HG03558 (cell line): ENCODE results near the gene SNX8.
"Not testable (repeated sequence)": the region's sequence is repeated elsewhere in the genome, so short reads cannot be mapped to it uniquely, and the experiment has no call there.

Experiments
- ATAC-seq: cut with Tn5 transposase; IDR thresholded peaks from one replicate; pipeline ENCODE4 v1.9.1; 2021; ENCODE audit warnings: moderate number of reproducible peaks; ENCODE audit not compliant: unreplicated experiment; ENCODE audit errors: extremely low read depth

The SNX8 gene

GRCh38 chr7:2331707-2332106 is 17.5 kb upstream of the SNX8 start:
- ATAC-seq, result no peak

DNA sequence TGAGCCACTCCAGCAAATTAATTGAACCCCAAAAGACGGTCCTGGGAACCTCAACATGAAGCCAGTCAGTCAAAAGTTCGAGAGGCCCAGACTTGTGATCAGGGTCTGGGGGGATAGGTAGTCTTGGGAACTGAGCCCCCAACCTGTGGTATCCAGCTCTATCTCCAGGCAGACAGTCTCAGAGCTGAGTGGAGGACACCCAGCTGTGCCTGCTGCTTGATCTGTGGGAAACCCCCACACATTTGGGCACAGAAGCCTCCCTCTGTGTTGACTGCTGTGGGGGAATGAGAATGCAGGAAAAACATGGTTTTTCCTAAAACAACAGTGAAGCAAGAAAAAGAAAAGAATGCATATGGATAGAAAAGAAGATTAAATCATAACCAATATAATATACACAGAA is 16.3 kb upstream of the SNX8 start:
- ATAC-seq, result no peak

GRCh38 chr7:2326951-2327350 is 12.7 kb upstream of the SNX8 start:
- ATAC-seq, result no peak

- ATAC-seq, result no peak
Measured at GRCh38 chr7:2325162-2325561, 10.9 kb upstream of the SNX8 start.

DNA sequence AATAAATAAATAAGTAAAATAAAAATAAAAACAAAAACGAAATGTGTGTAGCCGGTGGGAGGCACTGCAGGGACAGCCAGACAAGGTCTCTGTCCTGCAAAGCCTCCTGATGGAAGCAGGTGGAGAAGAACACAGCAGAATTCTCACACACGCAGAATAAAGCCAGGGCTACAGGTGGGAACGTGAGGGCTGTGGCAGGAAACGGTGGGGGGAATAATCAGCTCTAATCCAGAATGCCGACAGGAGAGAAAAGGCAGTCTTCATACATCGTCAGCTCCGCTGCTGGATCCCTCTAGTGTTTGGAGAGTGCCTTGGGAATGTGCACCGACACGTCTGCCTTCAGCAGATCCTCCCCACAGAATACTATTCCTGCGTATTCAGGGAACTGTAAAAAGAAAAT is 6.8 kb upstream of the SNX8 start:
- ATAC-seq, result no peak

DNA sequence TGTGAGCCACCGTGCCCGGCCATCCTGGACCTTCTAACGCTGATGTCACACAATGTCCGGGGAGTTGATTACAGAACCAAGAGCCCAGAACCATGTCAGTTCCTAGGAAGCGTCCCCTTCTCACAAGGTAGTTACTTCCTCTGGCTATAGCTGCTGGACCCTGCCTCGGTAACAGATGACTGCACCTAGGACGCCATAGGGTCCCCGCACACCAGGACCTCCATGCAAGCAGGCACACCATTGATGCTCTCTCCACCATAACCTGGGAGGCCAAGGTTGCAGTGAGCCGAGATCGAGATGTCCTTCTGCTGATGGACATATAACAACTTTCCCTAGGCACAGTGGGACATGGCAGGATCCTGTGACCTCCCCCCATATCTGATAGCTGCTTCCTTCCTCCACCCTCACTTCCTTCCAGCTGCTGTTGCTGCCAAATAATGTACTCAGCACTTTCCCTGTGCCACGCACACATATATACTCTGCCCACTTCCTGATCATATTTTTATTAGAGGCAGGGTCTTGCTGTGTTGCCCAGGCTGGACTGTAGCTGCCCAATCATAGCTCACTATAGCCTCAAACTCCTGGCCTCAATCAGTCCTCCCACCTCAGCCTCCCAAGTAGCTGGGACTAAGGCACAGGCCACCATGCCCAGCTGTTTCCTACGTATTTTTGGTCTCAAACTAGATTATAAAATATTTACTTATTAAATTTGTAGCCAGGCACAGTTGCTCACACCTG is 3.5 kb upstream of the SNX8 start:
- no peak for ATAC-seq

DNA sequence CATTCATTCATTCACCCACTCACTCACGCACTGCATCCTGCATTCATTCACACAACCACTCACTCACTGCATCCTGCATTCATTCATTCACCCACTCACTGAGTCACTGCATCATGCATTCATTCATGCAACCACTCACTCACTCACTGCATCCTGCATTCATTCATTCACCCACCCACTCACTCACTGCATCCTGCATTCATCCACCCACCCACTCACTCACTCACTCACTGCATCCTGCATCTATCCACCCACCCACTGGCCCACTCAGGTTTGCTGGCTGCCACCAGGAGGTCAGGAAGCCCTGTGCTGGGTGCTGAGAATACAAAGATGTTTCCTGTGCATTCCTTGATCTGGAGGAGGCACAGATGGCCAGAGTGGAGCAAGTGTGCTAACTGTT is 2.3 kb upstream of the SNX8 start:
- no peak for ATAC-seq

DNA sequence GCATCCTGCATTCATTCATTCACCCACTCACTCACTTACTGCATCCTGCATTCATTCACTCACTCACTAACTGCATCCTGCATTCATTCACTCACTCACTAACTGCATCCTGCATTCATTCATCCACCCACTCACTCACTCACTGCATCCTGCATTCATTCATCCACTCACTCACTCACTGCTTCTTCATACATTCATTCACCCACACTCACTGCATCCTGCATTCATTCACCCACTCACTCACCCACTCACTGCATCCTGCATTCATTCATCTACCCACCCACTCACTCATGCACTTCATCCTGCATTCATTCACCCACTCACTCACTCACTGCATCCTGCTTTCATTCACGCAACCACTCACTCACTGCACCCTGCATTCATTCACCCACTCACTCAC is 1.5 kb upstream of the SNX8 start:
- no peak for ATAC-seq

- not testable (repeated sequence) for ATAC-seq
Measured at GRCh38 chr7:2314956-2315530, 802 bp upstream of the SNX8 start.

- no peak for ATAC-seq
Measured at GRCh38 chr7:2313450-2314208, 612 bp downstream of the SNX8 start.

DNA sequence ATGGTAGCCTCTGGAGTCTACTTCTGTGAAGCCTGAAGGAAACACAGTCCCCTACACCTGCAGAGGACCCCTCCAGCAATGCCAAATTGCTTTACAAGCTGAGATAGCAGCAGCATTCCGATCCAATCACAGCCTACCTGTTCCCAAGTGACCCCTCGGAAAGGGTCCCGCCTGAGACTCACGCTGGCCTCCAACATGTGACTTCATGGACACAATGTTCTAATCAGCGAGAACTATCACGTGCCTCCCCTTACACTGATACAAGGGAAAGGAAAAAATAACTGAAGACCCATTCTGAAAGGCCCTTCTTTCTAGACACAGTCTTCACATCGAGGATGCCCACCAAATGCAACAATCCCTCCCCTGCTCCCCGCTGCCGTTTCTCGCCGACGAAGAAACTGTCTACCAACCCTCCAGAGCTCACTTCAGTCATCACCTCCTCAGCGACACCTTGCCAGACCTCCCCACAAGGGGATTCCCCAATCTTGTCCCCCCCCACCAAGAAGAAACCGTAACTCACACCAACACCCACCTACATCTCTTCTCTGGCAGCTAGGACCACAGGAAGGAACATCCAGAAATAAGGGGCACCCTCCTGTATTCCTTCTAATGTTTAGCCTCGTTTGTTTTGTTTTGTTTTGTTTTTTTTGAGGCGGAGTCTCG is 1.8 kb downstream of the SNX8 start:
- no peak for ATAC-seq

GRCh38 chr7:2309889-2310331 is 4.3 kb downstream of the SNX8 start:
- no peak for ATAC-seq

- no peak for ATAC-seq
Measured at GRCh38 chr7:2307690-2308107, 6.5 kb downstream of the SNX8 start.

DNA sequence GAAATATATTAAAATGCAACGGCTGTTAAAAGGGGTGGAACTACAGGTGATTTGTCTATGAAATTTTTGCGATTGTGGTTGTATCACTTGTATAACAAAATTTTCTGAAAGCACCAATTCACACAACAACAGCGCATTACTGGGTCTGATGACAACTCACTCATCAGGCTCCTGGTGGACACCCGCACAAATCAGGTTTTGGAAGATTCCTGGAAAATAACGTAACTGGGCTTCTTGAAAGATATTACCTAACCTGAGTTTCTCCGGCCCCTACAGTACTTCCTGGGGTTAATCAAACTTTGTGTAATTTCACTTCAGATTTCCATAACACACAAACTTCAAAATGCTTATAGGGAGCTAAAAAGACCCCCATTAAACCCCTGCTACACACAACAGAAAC is 7.6 kb downstream of the SNX8 start:
- ATAC-seq, result no peak

DNA sequence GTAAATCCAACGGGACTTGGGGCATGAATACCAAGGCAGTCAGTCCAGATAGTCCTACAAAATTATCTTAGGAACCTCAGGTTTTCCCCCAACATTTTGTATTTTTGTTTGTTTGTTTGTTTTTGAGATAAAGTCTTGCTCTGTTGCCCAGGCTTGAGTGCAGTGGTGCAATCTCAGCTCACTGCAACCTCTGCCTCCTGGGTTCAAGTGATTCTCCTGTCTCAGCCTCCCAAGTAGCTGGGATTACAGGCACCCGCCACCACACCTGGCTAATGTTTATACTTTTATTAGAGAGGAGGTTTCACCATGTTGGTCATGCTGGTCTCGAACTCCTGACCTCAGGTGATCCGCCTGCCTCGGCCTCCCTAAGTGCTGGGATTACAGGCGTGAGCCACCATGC is 9.0 kb downstream of the SNX8 start:
- ATAC-seq, result not testable (repeated sequence)

DNA sequence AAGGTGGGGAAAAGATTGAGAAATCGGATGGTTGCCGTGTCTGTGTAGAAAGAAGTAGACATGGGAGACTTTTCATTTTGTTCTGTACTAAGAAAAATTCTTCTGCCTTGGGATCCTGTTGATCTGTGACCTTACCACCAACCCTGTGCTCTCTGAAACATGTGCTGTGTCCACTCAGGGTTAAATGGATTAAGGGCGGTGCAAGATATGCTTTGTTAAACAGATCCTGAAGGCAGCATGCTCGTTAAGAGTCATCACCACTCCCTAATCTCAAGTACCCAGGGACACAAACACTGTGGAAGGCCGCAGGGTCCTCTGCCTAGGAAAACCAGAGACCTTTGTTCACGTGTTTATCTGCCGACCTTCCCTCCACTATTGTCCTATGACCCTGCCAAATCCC is 10.7 kb downstream of the SNX8 start:
- ATAC-seq, result not testable (repeated sequence)

GRCh38 chr7:2302743-2303397 is 11.4 kb downstream of the SNX8 start:
- not testable (repeated sequence) for ATAC-seq

- ATAC-seq, result no peak
Measured at GRCh38 chr7:2301511-2301863, 12.8 kb downstream of the SNX8 start.

DNA sequence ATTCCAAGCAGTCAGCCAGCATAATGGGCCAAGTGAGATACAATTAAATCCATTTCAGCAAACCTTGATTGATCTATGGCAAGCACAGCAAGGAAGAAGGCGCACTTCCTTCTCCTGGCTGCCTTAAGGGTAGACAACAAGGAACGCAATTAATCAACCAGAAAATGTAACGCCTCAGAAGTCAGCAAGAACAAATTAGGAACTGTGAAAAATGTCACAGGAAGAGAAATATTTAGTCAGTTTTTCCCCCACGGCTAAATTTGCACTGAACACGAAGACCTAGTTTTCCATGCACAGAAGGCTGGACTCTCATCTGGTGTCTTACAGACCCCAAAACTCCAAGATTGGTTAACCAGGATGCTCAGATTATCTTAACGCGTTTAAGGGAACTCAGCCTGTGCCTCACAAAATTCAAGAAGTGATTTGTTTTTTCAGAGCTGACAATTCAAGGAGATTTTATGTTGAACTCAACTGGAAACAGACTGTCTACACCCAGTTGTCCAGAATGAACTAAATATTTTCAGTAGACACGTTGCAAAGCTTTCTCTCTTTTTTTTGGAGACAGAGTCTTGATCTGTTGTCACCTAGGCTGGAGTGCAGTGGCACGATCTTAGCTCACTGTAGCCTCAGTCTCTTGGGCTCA is 14.2 kb downstream of the SNX8 start:
- no peak for ATAC-seq
